ENCODE data around the gene ZFPL1. TPM values are rescaled to one million over a fixed set of nuclear protein-coding genes. Genes with fewer than 3 reads are reported as not detected.

Gene ZFPL1
- total RNA-seq, 3 donors from 2014 or later (not counting 1 experiment from before 2014, with no cell fraction given) = 49.8 to 60.2 (median 50.8) TPM

DNA sequence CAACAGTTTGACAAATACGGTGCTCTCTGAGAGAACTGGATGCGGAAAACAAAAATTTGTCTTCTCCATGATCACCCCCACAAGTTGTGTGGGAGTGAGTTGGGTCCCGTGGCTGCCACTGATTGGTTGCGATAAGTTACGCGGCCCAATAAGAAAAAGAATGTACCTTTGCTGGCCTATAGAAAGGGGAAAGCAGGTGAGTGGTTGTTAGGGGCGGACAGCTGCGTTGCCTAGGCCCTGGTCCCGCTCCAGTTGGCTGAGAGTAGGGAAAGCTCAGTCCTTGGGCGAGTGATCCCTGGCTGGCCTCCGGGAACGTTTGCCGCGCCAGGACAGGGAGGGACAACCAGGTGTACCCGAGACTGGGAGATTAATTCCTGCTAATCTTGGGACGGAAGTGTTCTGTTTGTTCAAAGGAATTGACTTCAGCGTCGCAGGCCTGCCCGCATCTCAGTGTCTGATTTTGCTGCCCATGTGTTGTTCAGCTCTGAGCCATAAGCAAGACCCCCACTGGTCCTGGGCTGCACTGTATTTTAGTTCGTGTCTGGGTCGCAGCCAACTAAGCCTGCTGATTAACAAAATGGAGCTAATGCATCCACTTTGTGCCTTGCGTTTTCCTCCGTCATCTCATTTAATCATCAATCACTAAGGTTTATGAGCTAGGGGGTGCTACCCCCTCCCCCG lies 51.1 kb downstream of the ZFPL1 start:
- H3K9me3 ChIP-seq (ENCODE audit: control insufficient read depth, insufficient read depth, low read length) = no peaks in the 10 kb centered on the region
- Mint-ChIP-seq H3K27ac (peak overlapping the region; percentile 99), H3K9me3 (no peaks in the 10 kb centered on the region)

DNA sequence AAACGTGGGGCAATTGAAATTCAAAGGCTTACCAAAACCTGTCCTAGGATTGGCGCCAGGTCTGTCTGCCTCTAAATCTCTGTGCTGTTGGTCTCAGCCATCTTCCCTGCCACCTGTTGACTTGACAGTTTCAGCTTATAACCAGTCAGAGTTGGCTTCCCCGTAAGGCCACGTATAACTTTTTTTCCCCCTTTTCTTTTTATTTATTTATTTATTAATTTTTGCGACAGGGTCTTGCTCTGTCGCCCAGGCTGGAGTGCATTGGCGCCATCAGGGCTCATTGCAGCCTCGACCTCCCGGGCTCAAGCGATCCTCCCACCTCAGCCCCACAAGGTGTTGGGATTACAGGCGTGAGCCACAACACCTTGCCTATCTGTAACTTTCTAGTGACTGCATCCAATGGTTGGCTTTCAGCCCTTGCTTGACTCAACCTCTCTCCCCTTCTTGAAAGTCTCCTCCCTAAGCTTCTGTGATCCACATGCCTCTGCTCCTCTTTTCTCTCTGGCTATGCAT lies 51.7 kb downstream of the ZFPL1 start:
- intact Hi-C loops (cut with micrococcal nuclease) = loop anchor here (1.0 to 2.0 kb wide), 2 partner anchors 13 to 19 kb away; partner anchors contain the start of genes FAU, MRPL49 and ZNHIT2
- TF ChIP-seq, protein P1, sequence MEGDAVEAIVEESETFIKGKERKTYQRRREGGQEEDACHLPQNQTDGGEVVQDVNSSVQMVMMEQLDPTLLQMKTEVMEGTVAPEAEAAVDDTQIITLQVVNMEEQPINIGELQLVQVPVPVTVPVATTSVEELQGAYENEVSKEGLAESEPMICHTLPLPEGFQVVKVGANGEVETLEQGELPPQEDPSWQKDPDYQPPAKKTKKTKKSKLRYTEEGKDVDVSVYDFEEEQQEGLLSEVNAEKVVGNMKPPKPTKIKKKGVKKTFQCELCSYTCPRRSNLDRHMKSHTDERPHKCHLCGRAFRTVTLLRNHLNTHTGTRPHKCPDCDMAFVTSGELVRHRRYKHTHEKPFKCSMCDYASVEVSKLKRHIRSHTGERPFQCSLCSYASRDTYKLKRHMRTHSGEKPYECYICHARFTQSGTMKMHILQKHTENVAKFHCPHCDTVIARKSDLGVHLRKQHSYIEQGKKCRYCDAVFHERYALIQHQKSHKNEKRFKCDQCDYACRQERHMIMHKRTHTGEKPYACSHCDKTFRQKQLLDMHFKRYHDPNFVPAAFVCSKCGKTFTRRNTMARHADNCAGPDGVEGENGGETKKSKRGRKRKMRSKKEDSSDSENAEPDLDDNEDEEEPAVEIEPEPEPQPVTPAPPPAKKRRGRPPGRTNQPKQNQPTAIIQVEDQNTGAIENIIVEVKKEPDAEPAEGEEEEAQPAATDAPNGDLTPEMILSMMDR (IDR thresholded peaks at IDR 0.05) = no peak
- H3K9me3 ChIP-seq (ENCODE audit: control insufficient read depth, insufficient read depth, low read length) = no peaks in the 10 kb centered on the region
- H3K27ac ChIP-seq (ENCODE audit: low read length) = peak overlapping the region; percentile 99
- H3K4me1 ChIP-seq (ENCODE audit: control insufficient read depth, insufficient read depth, low read length) = peaks cover 45% of the 10 kb centered on the region
- H3K4me1 Mint-ChIP-seq = peaks cover 32 to 52% of the 10 kb centered on the region in 2 donors
- no peak for DNase-seq
- peaks cover 0 to 3% of the 10 kb centered on the region in 2 donors for H3K27me3 Mint-ChIP-seq (ENCODE audit: low read depth in 2 of 2)
- H3K4me3 ChIP-seq (ENCODE audit: low read length) = peak overlapping the region; percentile 92
- H3K36me3 ChIP-seq (ENCODE audit: control insufficient read depth, insufficient read depth, low read length) = peaks cover 21% of the 10 kb centered on the region
- no peaks in the 10 kb centered on the region for H3K9me3 Mint-ChIP-seq
- H3K27me3 ChIP-seq (ENCODE audit: control insufficient read depth, insufficient read depth, low read length) = no peaks in the 10 kb centered on the region
- peak overlapping the region; percentile 98 for H3K4me3 Mint-ChIP-seq
- no peak for ATAC-seq
- no peaks in the 10 kb centered on the region for H3K36me3 Mint-ChIP-seq
- 75% methylated on average over 9 of the region's 11 CpGs for WGBS (ENCODE audit: insufficient coverage)
- H3K27ac Mint-ChIP-seq = peak overlapping the region; percentile 99

More for the DNA sequence above, 51.1 kb downstream of the ZFPL1 start:
- DNase-seq = peak; percentile 77 to 95
- H3K4me1 ChIP-seq (ENCODE audit: control insufficient read depth, insufficient read depth, low read length) = peaks cover 49% of the 10 kb centered on the region
- intact Hi-C loops (cut with micrococcal nuclease) = loop anchor here (1.0 to 2.0 kb wide), 2 partner anchors 13 to 18 kb away; partner anchors contain the start of genes FAU, MRPL49 and ZNHIT2
- TF ChIP-seq, protein P1 (IDR thresholded peaks at IDR 0.05) = no peak
- peaks cover 26% of the 10 kb centered on the region for H3K36me3 ChIP-seq (ENCODE audit: control insufficient read depth, insufficient read depth, low read length)
- Mint-ChIP-seq H3K4me1 (peaks cover 32 to 52% of the 10 kb centered on the region in 2 donors), H3K36me3 (no peaks in the 10 kb centered on the region), H3K27me3 (ENCODE audit: low read depth in 2 of 2) (no peaks in the 10 kb centered on the region), H3K4me3 (peak overlapping the region; percentile 98)
- WGBS (ENCODE audit: insufficient coverage) = 4% methylated on average over 24 of the region's 24 CpGs
- ATAC-seq = peak; percentile 82 to 92 (median 84)
- H3K4me3 ChIP-seq (ENCODE audit: low read length) = peak overlapping the region; percentile 92
- H3K27ac ChIP-seq (ENCODE audit: low read length) = peak overlapping the region; percentile 99
- no peaks in the 10 kb centered on the region for H3K27me3 ChIP-seq (ENCODE audit: control insufficient read depth, insufficient read depth, low read length)

DNA sequence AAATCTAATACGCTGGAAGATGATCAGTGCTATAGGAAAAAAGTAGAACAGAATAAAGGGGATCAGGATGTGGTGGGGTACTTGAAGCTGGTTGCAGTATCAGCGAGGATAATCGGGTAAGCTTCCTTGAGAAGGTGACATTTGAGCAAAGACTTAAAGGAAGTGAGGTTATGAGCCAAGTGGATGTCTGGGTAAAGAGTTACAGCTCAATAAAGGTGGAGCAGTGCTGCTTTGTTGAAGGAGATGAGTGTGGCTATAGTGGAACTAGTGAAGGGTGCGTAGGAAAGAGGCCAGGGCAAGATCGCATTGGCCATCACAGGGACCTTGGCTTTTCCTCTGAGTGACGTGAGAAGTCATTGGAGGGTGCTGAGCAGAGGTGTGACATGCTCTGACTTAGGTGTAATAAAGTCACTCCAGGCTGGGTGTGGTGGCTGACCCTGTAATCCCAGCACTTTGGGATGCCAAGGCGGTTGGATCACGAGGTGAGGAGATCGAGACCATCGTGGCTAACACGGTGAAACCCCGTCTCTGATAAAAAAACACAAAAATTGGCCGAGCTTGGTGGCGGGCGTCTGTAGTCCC lies 52.6 kb downstream of the ZFPL1 start:
- Histone ChIP-seq H3K4me3 (ENCODE audit: low read length) (no peak overlapping the region), H3K4me1 (ENCODE audit: control insufficient read depth, insufficient read depth, low read length) (peaks cover 36% of the 10 kb centered on the region), H3K27me3 (ENCODE audit: control insufficient read depth, insufficient read depth, low read length) (no peaks in the 10 kb centered on the region), H3K36me3 (ENCODE audit: control insufficient read depth, insufficient read depth, low read length) (peaks cover 12% of the 10 kb centered on the region), H3K27ac (ENCODE audit: low read length) (no peak overlapping the region), H3K9me3 (ENCODE audit: control insufficient read depth, insufficient read depth, low read length) (no peaks in the 10 kb centered on the region)
- H3K4me3 Mint-ChIP-seq = peak overlapping the region; percentile 77
- H3K27me3 Mint-ChIP-seq (ENCODE audit: low read depth in 2 of 2) = peaks cover 0 to 12% of the 10 kb centered on the region in 2 donors
- intact Hi-C loops (cut with micrococcal nuclease) = no loop called here
- no peaks in the 10 kb centered on the region for H3K36me3 Mint-ChIP-seq
- H3K27ac Mint-ChIP-seq = peak overlapping the region; percentile 99
- peak in 1 of 2 donors; percentile 10 for DNase-seq
- ATAC-seq = no peak
- no peaks in the 10 kb centered on the region for H3K9me3 Mint-ChIP-seq
- H3K4me1 Mint-ChIP-seq = peaks cover 32 to 47% of the 10 kb centered on the region in 2 donors
- 90% methylated on average over 15 of the region's 15 CpGs for WGBS (ENCODE audit: insufficient coverage)
- TF ChIP-seq, protein P1 (IDR thresholded peaks at IDR 0.05) = no peak

Other genes starting within 250 kb of the ZFPL1 start
- gene CDC42BPG, start 239.6 kb upstream of the ZFPL1 start, total RNA-seq = 10 to 100 TPM in 2 of 3 donors, 1 to 10 TPM in 1; 8.2 to 12.7 (median 10.7) TPM
- 100 to 1,000 TPM; 218 to 246 (median 225) TPM for gene EHD1, start 205.6 kb upstream of the ZFPL1 start, total RNA-seq
- 100 to 1,000 TPM; 165 to 321 (median 259) TPM for gene ATG2A, start 167.0 kb upstream of the ZFPL1 start, total RNA-seq
- gene PPP2R5B, start 159.5 kb upstream of the ZFPL1 start, total RNA-seq = 10 to 100 TPM; 27.8 to 31.5 (median 28.5) TPM
- not detected for gene GPHA2, start 148.3 kb upstream of the ZFPL1 start, total RNA-seq
- not detected for gene MAJIN, start 112.1 kb upstream of the ZFPL1 start, total RNA-seq
- gene BATF2, start 87.3 kb upstream of the ZFPL1 start, total RNA-seq = under 1 TPM in 1 of 3 donors, not detected in 2; 0.30 TPM
- 10 to 100 TPM; 19.9 to 20.5 (median 20.2) TPM for gene ARL2, start 70.1 kb upstream of the ZFPL1 start, total RNA-seq
- 10 to 100 TPM; 16.9 to 28.1 (median 27.1) TPM for gene SNX15, start 56.8 kb upstream of the ZFPL1 start, total RNA-seq
- gene SAC3D1, start 43.0 kb upstream of the ZFPL1 start, total RNA-seq = 1 to 10 TPM; 2.0 to 3.5 (median 2.8) TPM
- gene NAALADL1, start 25.7 kb upstream of the ZFPL1 start, total RNA-seq = 10 to 100 TPM; 41.6 to 54.1 (median 46.0) TPM
- gene CDCA5, start 182 bp upstream of the ZFPL1 start, total RNA-seq = 1 to 10 TPM; 3.3 to 6.8 (median 3.8) TPM
- gene VPS51, start 12.0 kb downstream of the ZFPL1 start, total RNA-seq = 100 to 1,000 TPM; 180 to 197 (median 184) TPM
- gene TM7SF2, start 27.6 kb downstream of the ZFPL1 start, total RNA-seq = 10 to 100 TPM; 17.0 to 23.2 (median 18.6) TPM
- 1 to 10 TPM; 5.6 to 6.8 (median 6.1) TPM for gene ZNHIT2, start 33.5 kb downstream of the ZFPL1 start, total RNA-seq
- gene FAU, start 37.9 kb downstream of the ZFPL1 start, total RNA-seq = 100 to 1,000 TPM; 724 to 977 (median 968) TPM
- 10 to 100 TPM; 36.8 to 37.5 (median 36.9) TPM for gene MRPL49, start 38.1 kb downstream of the ZFPL1 start, total RNA-seq
- 100 to 1,000 TPM in 1 of 3 donors, 10 to 100 TPM in 2; 72.9 to 109 (median 90.2) TPM for gene SYVN1, start 50.3 kb downstream of the ZFPL1 start, total RNA-seq
- gene SPDYC, start 86.0 kb downstream of the ZFPL1 start, total RNA-seq = not detected
- 100 to 1,000 TPM; 211 to 256 (median 229) TPM for gene CAPN1, start 97.7 kb downstream of the ZFPL1 start, total RNA-seq
- 10 to 100 TPM; 21.2 to 24.2 (median 22.7) TPM for gene POLA2, start 177.7 kb downstream of the ZFPL1 start, total RNA-seq
- 1 to 10 TPM; 1.4 to 1.5 (median 1.5) TPM for gene CDC42EP2, start 230.6 kb downstream of the ZFPL1 start, total RNA-seq
- 100 to 1,000 TPM in 1 of 3 donors, 10 to 100 TPM in 2; 69.6 to 102 (median 89.1) TPM for gene DPF2, start 249.6 kb downstream of the ZFPL1 start, total RNA-seq